Mesenchymal stem cell (in vitro differentiated cells and primary cell): ENCODE measurements around the gene SLC2A1. TPM values are rescaled to one million over a fixed set of nuclear protein-coding genes. Genes with fewer than 3 reads are reported as not detected.

Source experiments
- small RNA-seq: library from polyadenylated mRNA; stranded (forward); fragments of <200 nt; extraction: miRNeasy Mini kit (QIAGEN cat#:217004); gene quantifications from one replicate; pipeline ENCODE3, GENCODE V24; 2013; ENCODE audit warnings: low read depth

Gene SLC2A1

Small RNA genes lying within 50 kb of the gene (small RNA-seq; reads per million reads assigned to genes)
- gene RNU6-880P: not detected
